T-cell (primary cell): ENCODE data around the gene TSC1. TPM values are rescaled to one million over a fixed set of nuclear protein-coding genes. Genes with fewer than 3 reads are reported as not detected.
A peak's percentile ranks its signal among the peaks of the same experiment; 100 is the strongest.

Source experiments
- ATAC-seq, 4 experiments: fragments of 200-7000 bp in 3 of 4; fragments of 150-1000 bp in 1 of 4; cut with Tn5 transposase; replicated peaks in 1 of 4; 1 replicate in 3 of 4; 2 replicates in 1 of 4; pipeline ENCODE4 v1.10.0; 2021; ENCODE audit warnings: moderate library complexity in 3 of 4, mild to moderate bottlenecking in 2 of 4, moderate number of reproducible peaks in 1 of 4
- CTCF ChIA-PET, 2 donors: fragments of 300-600 bp; sonication (Branson Sonifier 250); formaldehyde crosslinking; loops; one replicate each; lab custom pipeline; 2022; ENCODE audit warnings: antibody characterized with exemption in 2 of 2; lab: Charles Lee
- POLR2A ChIA-PET, 2 donors: fragments of 300-600 bp; sonication (Branson Sonifier 250); formaldehyde crosslinking; loops; one replicate each; lab custom pipeline; 2022; ENCODE audit warnings: antibody characterized with exemption in 2 of 2; lab: Charles Lee
- DNase-seq, 35 experiments: peaks; one replicate each; pipeline versions ENCODE4 v3.0.0 to v3.0.0-alpha.2; 2013 to 2023
- H3K27ac ChIP-seq: one replicate; pipeline ENCODE4 v1.5.1; 2013; ENCODE audit warnings: low read length
- H3K27me3 ChIP-seq, 2 experiments: replicated peaks in 1 of 2; 1 replicate in 1 of 2; 2 replicates in 1 of 2; pipeline versions ENCODE4 v1.6.1 to v1.7.0; 2013; ENCODE audit warnings: low read length in 1 of 2, mixed read lengths in 1 of 2; ENCODE audit not compliant: control insufficient read depth in 2 of 2, insufficient read depth in 2 of 2; ENCODE audit errors: extremely low read depth in 1 of 2
- H3K36me3 ChIP-seq, 2 donors: 1 replicate in 1 of 2; 2 replicates in 1 of 2; pipeline versions ENCODE4 v1.6.1 to v1.7.0; 2013; ENCODE audit warnings: low read length in 1 of 2; ENCODE audit not compliant: control insufficient read depth in 2 of 2, insufficient read depth in 1 of 2; ENCODE audit errors: extremely low read depth in 1 of 2
- H3K4me1 ChIP-seq, 2 experiments: 1 replicate in 1 of 2; 2 replicates in 1 of 2; pipeline versions ENCODE4 v1.6.1 to v1.7.0; 2013; ENCODE audit warnings: low read length in 2 of 2, mixed read lengths in 1 of 2; ENCODE audit not compliant: insufficient read depth in 2 of 2, control insufficient read depth in 1 of 2; ENCODE audit errors: extremely low read depth in 1 of 2
- H3K4me3 ChIP-seq, 2 donors: 1 replicate in 1 of 2; 2 replicates in 1 of 2; pipeline versions ENCODE4 v1.5.1 to v1.7.0; 2013; ENCODE audit warnings: mild to moderate bottlenecking in 2 of 2, low read length in 1 of 2, moderate library complexity in 1 of 2; ENCODE audit not compliant: control insufficient read depth in 1 of 2; ENCODE audit errors: extremely low read depth in 1 of 2
- H3K9me3 ChIP-seq: 2 replicates; pipeline ENCODE4 v1.7.0; 2013
- H3K27ac Mint-ChIP-seq, 2 donors: one replicate each; pipeline ENCODE4 v1.8.0; 2020 to 2021; ENCODE audit warnings: mild to moderate bottlenecking in 2 of 2, mixed read lengths in 2 of 2
- H3K27me3 Mint-ChIP-seq, 2 donors: one replicate each; pipeline ENCODE4 v1.8.0; 2021 to 2022; ENCODE audit warnings: mixed read lengths in 2 of 2
- H3K36me3 Mint-ChIP-seq: one replicate; pipeline ENCODE4 v1.8.0; 2021; ENCODE audit warnings: mixed read lengths
- H3K4me1 Mint-ChIP-seq, 3 donors: one replicate each; pipeline ENCODE4 v1.8.0; 2020 to 2022; ENCODE audit warnings: mixed read lengths in 3 of 3, mild to moderate bottlenecking in 1 of 3
- H3K4me3 Mint-ChIP-seq, 3 donors: one replicate each; pipeline ENCODE4 v1.8.0; 2020 to 2022; ENCODE audit warnings: mild to moderate bottlenecking in 3 of 3, mixed read lengths in 3 of 3, moderate library complexity in 3 of 3
- H3K9me3 Mint-ChIP-seq, 3 donors: one replicate each; pipeline ENCODE4 v1.8.0; 2020 to 2022; ENCODE audit warnings: mixed read lengths in 3 of 3
- WGBS: methylation state at CpG from one replicate; pipeline ENCODE4 v1.1.5; 2013; ENCODE audit warnings: missing lambda C conversion rate; ENCODE audit not compliant: insufficient coverage; 5-methylcytosine and 5-hydroxymethylcytosine counted together
- total RNA-seq, 35 experiments: library from RNA in 6 of 35; stranded (reverse) in 6 of 35; fragments of 120-200 nt in 1 of 35; gene quantifications; one replicate each; pipeline versions ENCODE4 v1.2.1 to v1.2.4 and lab custom pipeline; 2013 to 2026

TSC1 gene
- total RNA-seq, 5 donors from 2014 or later (not counting 1 experiment from before 2014, with no cell fraction given), result 56.4 to 70.4 (median 59.8) TPM

DNA sequence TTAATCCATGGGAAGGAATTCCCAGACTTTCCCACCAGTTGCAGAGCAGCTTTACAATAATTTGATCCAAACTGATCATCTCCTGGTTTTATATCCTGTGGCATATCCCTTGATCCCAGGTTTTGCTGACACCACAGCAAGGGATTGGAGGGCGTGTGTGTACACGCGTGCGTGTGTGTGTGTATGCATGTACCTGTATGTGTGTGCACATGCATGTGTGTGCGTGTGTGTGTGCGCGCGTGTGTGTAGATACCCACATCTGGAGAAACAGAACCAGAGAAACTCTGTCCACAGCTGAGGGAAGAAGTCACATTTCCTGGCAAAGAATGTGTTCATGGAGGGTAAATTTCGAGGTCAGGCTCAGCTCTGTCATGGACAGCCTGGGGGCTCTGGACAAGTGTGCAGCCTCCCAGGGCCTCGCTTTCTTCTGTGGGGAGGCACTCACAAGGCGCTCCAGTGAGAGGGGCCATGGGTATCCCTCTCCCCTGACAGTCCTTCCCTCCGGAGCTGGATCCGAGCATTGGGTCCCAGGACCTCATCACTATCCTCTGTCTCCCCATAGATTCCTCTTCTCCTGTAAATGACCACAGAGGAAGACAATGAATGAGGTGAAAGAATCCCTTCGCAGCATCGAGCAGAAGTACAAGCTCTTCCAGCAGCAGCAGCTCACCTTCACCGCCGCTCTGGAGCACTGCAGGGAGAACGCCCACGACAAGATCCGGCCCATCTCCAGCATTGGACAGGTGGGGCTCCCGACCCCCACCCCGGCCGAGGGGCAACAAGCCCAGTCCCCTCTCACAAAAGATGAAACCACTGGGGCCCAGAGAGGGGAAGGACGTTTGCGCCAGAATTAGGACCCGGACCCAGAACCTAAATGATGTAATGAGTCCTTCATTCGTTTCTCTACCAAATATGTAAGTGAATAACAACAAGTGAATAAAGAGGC, 60.8 kb downstream of the TSC1 start:
- ChIA-PET CTCF (interaction anchor here in 1 of 2 donors (0.6 kb wide), 1 partner anchor 467 kb away, joined by 3 read pairs; no protein-coding TSS in a partner anchor), POLR2A (no interaction called here)
- Histone ChIP-seq H3K9me3 (no peaks in the 10 kb centered on the region), H3K4me3 (no peak overlapping the region), H3K4me1 (peaks cover 6 to 23% of the 10 kb centered on the region in 2 experiments), H3K27ac (no peak overlapping the region), H3K27me3 (no peaks in the 10 kb centered on the region), H3K36me3 (peaks cover 0 to 2% of the 10 kb centered on the region in 2 donors)
- H3K4me3 Mint-ChIP-seq, result no peak overlapping the region
- no peaks in the 10 kb centered on the region for H3K27me3 Mint-ChIP-seq
- ATAC-seq (no peak), DNase-seq (no peak)
- H3K36me3 Mint-ChIP-seq, result no peaks in the 10 kb centered on the region
- peaks cover 9 to 18% (median 14%) of the 10 kb centered on the region in 3 donors for H3K4me1 Mint-ChIP-seq
- no peaks in the 10 kb centered on the region for H3K9me3 Mint-ChIP-seq
- WGBS, result 91% methylated on average over 22 of the region's 27 CpGs
- no peak overlapping the region for H3K27ac Mint-ChIP-seq

DNA sequence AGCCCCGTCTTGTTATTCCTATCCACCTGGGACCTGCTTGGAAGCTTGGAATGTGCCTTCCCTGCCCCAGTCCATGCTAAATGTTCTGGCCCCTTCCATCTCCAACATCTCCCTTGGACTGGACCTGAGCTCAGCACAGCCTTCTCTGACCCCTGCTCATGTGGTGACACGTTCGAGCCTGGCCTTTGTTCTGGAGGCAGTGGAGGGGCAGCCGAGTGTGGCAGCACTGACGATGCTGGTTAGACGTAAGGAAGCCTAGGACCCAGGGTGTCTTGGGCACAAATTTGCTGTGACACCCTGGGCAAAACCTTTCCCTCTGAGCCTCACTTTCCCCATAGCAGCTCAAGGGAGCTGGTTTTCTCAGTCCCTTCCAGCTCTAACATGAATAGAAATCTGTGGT, 61.8 kb downstream of the TSC1 start:
- Mint-ChIP-seq H3K9me3 (no peaks in the 10 kb centered on the region), H3K4me3 (peak overlapping the region in 1 of 3 donors; percentile 6), H3K27me3 (no peaks in the 10 kb centered on the region), H3K27ac (no peak overlapping the region), H3K36me3 (no peaks in the 10 kb centered on the region), H3K4me1 (peaks cover 8 to 15% (median 11%) of the 10 kb centered on the region in 3 donors)
- Histone ChIP-seq H3K4me1 (peaks cover 4 to 20% of the 10 kb centered on the region in 2 experiments), H3K36me3 (peaks cover 0 to 2% of the 10 kb centered on the region in 2 donors), H3K4me3 (no peak overlapping the region), H3K9me3 (no peaks in the 10 kb centered on the region), H3K27me3 (no peaks in the 10 kb centered on the region), H3K27ac (no peak overlapping the region)
- ChIA-PET POLR2A (no interaction called here), CTCF (no interaction called here)
- WGBS, result 87% methylated on average over 6 of the region's 6 CpGs
- ATAC-seq, result no peak
- DNase-seq, result no peak

DNA sequence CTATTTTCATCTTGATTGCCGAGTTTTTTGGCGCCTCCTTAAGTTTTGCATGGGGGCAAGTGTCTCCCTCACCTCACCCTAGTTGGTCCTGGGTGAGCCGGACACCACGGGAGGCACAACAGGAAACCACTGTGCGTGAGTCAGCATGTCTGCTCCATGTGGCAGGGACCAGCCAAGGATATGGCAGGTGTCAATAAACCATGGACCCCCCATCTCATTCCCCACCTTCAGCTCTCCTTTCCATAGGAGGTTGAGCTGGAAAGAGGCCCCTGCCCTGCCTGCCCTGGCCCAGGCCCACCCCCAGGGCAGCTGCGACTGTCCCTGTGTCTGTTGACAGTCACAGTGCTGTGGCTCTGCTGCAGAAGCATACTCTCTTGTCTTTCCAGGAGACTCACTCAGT, 62.6 kb downstream of the TSC1 start:
- Mint-ChIP-seq H3K9me3 (no peaks in the 10 kb centered on the region), H3K4me3 (no peak overlapping the region), H3K27me3 (no peaks in the 10 kb centered on the region), H3K4me1 (peaks cover 8 to 17% (median 11%) of the 10 kb centered on the region in 3 donors), H3K36me3 (no peaks in the 10 kb centered on the region), H3K27ac (no peak overlapping the region)
- ATAC-seq (no peak), DNase-seq (no peak)
- ChIA-PET POLR2A (interaction anchor here in 1 of 2 donors (0.5 kb wide), 1 partner anchor 216 kb away, joined by 3 read pairs; no protein-coding TSS in a partner anchor), CTCF (interaction anchor here in 1 of 2 donors (0.5 kb wide), 1 partner anchor 140 kb away, joined by 5 read pairs; no protein-coding TSS in a partner anchor)
- no peak overlapping the region for H3K4me3 ChIP-seq
- no peaks in the 10 kb centered on the region for H3K9me3 ChIP-seq
- 51% methylated on average over 3 of the region's 6 CpGs for WGBS
- peaks cover 4 to 18% of the 10 kb centered on the region in 2 experiments for H3K4me1 ChIP-seq
- H3K27ac ChIP-seq, result no peak overlapping the region
- no peaks in the 10 kb centered on the region for H3K36me3 ChIP-seq
- no peaks in the 10 kb centered on the region for H3K27me3 ChIP-seq

DNA sequence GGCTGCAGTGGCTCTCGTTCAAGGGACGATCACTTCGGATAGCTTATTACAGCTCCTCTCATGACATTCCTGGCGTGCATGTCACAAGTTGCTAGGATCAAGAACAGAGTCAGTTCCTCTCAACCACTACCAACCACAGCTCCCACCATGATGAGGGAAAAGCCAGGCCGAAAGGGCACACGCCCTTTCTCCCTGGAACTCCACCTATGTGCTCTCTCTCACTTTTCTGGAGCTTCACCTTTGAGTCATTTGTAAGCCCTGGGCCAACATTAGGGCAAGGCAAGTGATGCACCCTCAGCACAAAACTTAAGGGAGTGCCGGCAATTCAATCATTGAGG, 64.1 kb downstream of the TSC1 start:
- no peaks in the 10 kb centered on the region for H3K27me3 Mint-ChIP-seq
- ATAC-seq (no peak), DNase-seq (no peak)
- H3K36me3 ChIP-seq, result no peaks in the 10 kb centered on the region
- H3K27me3 ChIP-seq, result peaks cover 0 to 2% of the 10 kb centered on the region in 2 experiments
- peaks cover 4 to 18% of the 10 kb centered on the region in 2 experiments for H3K4me1 ChIP-seq
- CTCF ChIA-PET, result interaction anchor here in 1 of 2 donors (0.6 kb wide), 1 partner anchor 454 kb away, joined by 3 read pairs; no protein-coding TSS in a partner anchor
- H3K4me3 Mint-ChIP-seq, result peak overlapping the region in 2 of 3 donors; percentile 80 to 83
- POLR2A ChIA-PET, result no interaction called here
- no peaks in the 10 kb centered on the region for H3K9me3 ChIP-seq
- no peaks in the 10 kb centered on the region for H3K36me3 Mint-ChIP-seq
- H3K4me1 Mint-ChIP-seq, result peaks cover 8 to 17% (median 11%) of the 10 kb centered on the region in 3 donors
- no peak overlapping the region for H3K27ac ChIP-seq
- WGBS, result 95% methylated on average over 4 of the region's 7 CpGs
- no peaks in the 10 kb centered on the region for H3K9me3 Mint-ChIP-seq
- H3K27ac Mint-ChIP-seq, result no peak overlapping the region
- no peak overlapping the region for H3K4me3 ChIP-seq

DNA sequence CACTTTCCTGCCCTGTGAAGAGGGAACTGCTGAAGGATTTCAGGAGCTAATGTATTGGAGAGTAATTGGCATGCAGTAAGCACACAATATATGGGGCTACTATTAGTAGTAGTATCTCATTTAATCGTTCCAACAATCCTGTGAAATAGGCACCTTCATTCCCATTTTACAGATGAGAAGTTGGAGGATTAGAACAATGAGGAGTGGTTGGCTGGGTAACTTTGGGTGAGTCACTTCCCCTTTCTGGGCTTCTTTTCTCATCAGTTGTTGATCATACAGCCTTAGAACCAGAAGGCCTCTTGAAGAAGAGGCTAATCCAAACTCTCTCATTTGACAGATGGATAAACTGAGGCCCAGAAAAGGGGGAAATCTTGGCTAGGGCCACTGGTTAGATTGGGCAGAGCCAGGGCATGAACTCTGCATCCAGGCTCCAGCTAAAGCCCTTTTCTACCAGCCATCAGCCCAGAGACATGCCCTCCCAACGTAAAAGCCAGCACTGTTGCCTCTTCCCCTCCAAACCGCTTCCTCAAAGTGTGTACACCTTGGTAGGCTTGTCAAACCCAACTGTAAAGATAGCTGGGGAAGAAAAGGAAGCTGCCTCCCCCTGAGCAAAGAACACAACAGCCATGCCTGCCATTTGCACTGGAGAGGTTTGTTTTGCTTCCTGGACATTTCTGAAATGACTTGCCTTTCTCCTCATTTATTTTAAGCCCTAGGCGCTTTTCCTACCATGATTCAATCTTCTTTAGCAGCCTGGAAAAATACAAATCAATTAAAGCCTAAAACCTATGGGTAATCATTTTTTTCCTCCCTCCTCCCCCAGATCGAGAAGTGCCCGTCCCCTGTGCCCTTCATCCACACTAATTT, 64.7 kb downstream of the TSC1 start:
- whole genome bisulfite sequencing, result 90% methylated on average over 1 of the region's 6 CpGs
- no peak for ATAC-seq
- no peak overlapping the region for H3K27ac ChIP-seq

More for the DNA sequence above, 64.7 kb downstream of the TSC1 start:
- H3K27ac Mint-ChIP-seq, result peak overlapping the region; percentile 25 to 32
- Histone ChIP-seq H3K27me3 (peaks cover 0 to 8% of the 10 kb centered on the region in 2 experiments), H3K36me3 (no peaks in the 10 kb centered on the region), H3K4me3 (no peak overlapping the region), H3K4me1 (peaks cover 4 to 18% of the 10 kb centered on the region in 2 experiments), H3K9me3 (no peaks in the 10 kb centered on the region)
- CTCF ChIA-PET, result interaction anchor here in 1 of 2 donors (0.6 kb wide), 1 partner anchor 455 kb away, joined by 3 read pairs; no protein-coding TSS in a partner anchor
- H3K4me3 Mint-ChIP-seq, result peak overlapping the region; percentile 76 to 83 (median 80)
- peaks cover 8 to 17% (median 11%) of the 10 kb centered on the region in 3 donors for H3K4me1 Mint-ChIP-seq
- POLR2A ChIA-PET, result interaction anchor here in 1 of 2 donors (0.5 kb wide), 1 partner anchor 29 kb away, joined by 5 read pairs; no protein-coding TSS in a partner anchor
- no peak for DNase-seq
- H3K27me3 Mint-ChIP-seq, result no peaks in the 10 kb centered on the region
- no peaks in the 10 kb centered on the region for H3K9me3 Mint-ChIP-seq
- no peaks in the 10 kb centered on the region for H3K36me3 Mint-ChIP-seq
